GM23248 (cell line): ENCODE data around the gene TAF3.

Source experiments
- EZH2 ChIP-seq: fragments of 200-600 bp; sonication (generic); IDR thresholded peaks from 2 replicates; pipeline ENCODE4 v1.6.1; 2018; ENCODE audit warnings: antibody characterized with exemption, mild to moderate bottlenecking; ENCODE audit not compliant: insufficient read depth, poor library complexity, severe bottlenecking
- EZH2phosphoT487 ChIP-seq: fragments of 200-600 bp; sonication (generic); IDR thresholded peaks from 2 replicates; pipeline ENCODE4 v1.6.1; 2018; ENCODE audit warnings: antibody characterized with exemption, moderate library complexity, mild to moderate bottlenecking, low read depth; ENCODE audit not compliant: insufficient read depth

- no peak for TF ChIP-seq EZH2phosphoT487
- no peak for TF ChIP-seq EZH2
Measured at GRCh38 chr10:7797582-7797981, 20.7 kb upstream of the TAF3 start.
